GM20000 (cell line): Measurements from ENCODE around the gene MST1R.

Source experiments
- DNase-seq: peaks from one replicate; pipeline ENCODE4 v3.0.0; 2012; ENCODE audit warnings: low spot score
- CTCF ChIP-seq: IDR thresholded peaks from 2 replicates; pipeline ENCODE4 v1.5.1; 2012; ENCODE audit warnings: mild to moderate bottlenecking, control low read depth; ENCODE audit errors: extremely low read depth, missing control alignments

Gene MST1R

GRCh38 chr3:49859576-49860305, 43.9 kb downstream of the MST1R start:
- no peak for TF ChIP-seq CTCF
- no peak for DNase-seq

- no peak for TF ChIP-seq CTCF
- DNase-seq = peak; percentile 98
These were observed 47.3 kb downstream of the MST1R start, which contains the start of gene TRAIP for GRCh38 chr3:49856181-49857005. TSS of gene TRAIP (minus strand) at chr3:49856564. CDS start at chr3:49856453, 111 bp downstream.

- TF ChIP-seq CTCF = no peak
- no peak for DNase-seq
These were observed 48.0 kb downstream of the MST1R start for GRCh38 chr3:49855662-49856061.

GRCh38 chr3:49845694-49846093, 58.0 kb downstream of the MST1R start:
- no peak for DNase-seq
- TF ChIP-seq CTCF = no peak

- TF ChIP-seq CTCF = no peak
- no peak for DNase-seq
These were observed 59.0 kb downstream of the MST1R start for GRCh38 chr3:49844464-49845183.

GRCh38 chr3:49842843-49843517, 60.7 kb downstream of the MST1R start:
- no peak for DNase-seq
- TF ChIP-seq CTCF = no peak
